Measurements from ENCODE around the gene ARPC2.

ARPC2 gene

DNA sequence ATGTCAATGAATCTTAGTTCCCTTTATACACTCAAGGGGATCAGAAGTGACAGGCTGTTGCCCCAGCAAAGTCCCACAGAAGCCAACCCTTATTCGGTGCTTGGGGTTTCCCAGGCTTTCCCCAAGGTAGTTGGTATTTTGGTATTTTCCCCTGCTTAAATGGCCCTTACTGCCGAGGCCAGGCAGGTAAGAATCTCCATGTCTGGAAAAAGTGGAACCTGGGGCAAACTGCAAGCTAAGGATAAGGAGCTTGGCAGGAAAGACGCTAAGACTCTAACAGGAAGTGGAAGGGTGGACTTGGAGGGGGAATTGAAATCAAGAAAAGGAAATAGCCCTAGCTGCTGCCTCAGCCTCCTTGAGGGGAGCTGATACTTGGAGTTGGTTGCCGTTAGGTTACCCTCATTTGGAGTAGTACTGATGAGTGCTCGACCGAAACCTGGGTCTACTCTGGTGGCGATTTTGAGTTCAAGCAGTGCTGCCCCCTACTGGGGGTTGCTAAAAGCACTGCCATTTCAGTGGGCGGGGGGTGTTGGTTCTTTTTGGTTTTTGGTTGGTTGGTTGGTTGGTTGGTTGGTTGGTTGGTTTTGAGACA is 40.5 kb downstream of the ARPC2 start:
- Histone ChIP-seq H4K20me1 (ENCODE audit: insufficient read depth) (no peaks in the 10 kb centered on the region), H3K9ac (no peak overlapping the region), H3K4me2 (no peak overlapping the region)

DNA sequence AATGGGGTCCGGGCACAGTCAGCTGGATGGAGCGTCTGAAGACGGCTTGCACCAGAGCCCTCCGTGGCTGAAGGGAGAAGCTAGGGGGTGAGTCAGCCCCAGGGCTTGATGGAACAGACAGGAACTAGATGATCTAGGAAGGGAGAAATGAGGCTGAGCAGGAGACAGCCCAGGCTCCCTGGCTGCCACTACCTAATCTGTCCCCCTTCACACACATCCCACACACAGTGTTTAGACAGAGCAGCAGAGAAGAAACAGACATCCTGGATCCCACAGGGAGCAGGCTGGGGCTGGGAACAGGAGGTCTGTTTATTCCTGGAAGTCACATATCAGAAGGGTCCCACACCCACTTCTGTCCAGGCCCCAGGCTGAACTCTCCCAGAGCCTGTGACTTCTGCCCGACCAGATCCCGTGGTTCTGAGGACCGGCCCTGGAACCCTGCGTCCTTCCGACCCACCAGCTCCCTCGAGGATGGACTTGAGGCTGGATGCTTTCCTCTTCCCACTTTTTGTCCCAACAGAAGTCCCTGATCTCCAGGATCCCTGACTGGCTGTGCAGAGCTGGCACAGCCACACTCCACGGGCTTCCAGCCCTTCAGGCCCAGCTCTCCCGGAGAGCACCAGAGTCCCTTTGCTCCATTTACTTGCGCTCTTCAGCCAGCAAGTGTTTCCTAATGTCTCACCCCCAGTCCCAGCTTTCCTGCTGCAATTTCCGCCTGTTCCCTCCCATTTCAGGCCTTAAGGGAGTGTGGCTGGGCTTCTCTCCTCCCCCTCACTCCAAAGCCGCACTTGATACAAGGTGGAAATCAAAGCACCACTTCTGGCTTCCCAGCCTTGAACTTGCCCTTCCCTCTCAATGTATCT is 42.3 kb downstream of the ARPC2 start:
- Histone ChIP-seq H3K4me2 (no peak overlapping the region), H3K9ac (no peak overlapping the region), H3K79me2 (ENCODE audit: insufficient read depth, low read depth) (no peaks in the 10 kb centered on the region)

More for the DNA sequence above, 40.5 kb downstream of the ARPC2 start:
- Histone ChIP-seq H3K27ac (peak overlapping the region; percentile 21; the same call in 1 of the 2 replicates), H3K79me2 (ENCODE audit: insufficient read depth, low read depth) (no peaks in the 10 kb centered on the region), H3K36me3 (ENCODE audit: insufficient read depth) (peaks cover 13% of the 10 kb centered on the region; the same call in 1 of the 2 replicates), H3K27me3 (ENCODE audit: insufficient read depth, low read depth) (no peaks in the 10 kb centered on the region), H3K4me1 (ENCODE audit: low read depth, poor library complexity, severe bottlenecking) (peaks cover 23% of the 10 kb centered on the region), H3K4me3 (IDR thresholded peaks at IDR 0.05; ENCODE audit: insufficient read depth, low read depth, low read length) (no peak overlapping the region), H2AFZ (ENCODE audit: low read depth) (no peak overlapping the region)
- peak; percentile 68 for TF ChIP-seq CTCF (conservative IDR thresholded peaks at IDR 0.05; ENCODE audit: low read depth, low read length)

DNA sequence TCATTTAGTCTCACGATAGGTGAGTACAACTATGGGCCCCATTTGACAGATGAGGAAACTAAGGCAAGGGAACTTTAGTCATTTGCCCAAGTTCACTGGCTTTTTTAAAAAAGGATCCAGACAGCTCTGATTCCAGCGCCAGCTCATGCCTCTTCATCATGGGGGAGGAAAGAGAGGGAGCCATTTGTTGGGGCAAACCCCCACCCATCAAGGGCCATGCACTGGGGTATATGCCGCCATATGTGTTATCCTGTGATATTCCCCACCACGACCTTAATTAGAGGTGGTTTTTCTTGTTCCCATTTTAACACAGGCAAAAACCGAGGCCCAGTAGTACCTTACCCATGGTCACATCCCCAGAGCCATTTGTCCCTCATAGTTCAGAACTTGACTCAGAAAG is 43.2 kb downstream of the ARPC2 start:
- Histone ChIP-seq H3K27ac (no peak overlapping the region), H3K4me2 (no peak overlapping the region)
- no peak for TF ChIP-seq CTCF (conservative IDR thresholded peaks at IDR 0.05; ENCODE audit: low read depth, low read length)

More for the DNA sequence above, 42.3 kb downstream of the ARPC2 start:
- Histone ChIP-seq H3K27ac (no peak overlapping the region), H4K20me1 (ENCODE audit: insufficient read depth) (no peaks in the 10 kb centered on the region), H3K4me1 (ENCODE audit: low read depth, poor library complexity, severe bottlenecking) (peaks cover 28% of the 10 kb centered on the region), H3K36me3 (ENCODE audit: insufficient read depth) (peaks cover 1% of the 10 kb centered on the region; the same call in 1 of the 2 replicates), H2AFZ (ENCODE audit: low read depth) (no peak overlapping the region), H3K27me3 (ENCODE audit: insufficient read depth, low read depth) (no peaks in the 10 kb centered on the region), H3K4me3 (IDR thresholded peaks at IDR 0.05; ENCODE audit: insufficient read depth, low read depth, low read length) (no peak overlapping the region)
- TF ChIP-seq CTCF (conservative IDR thresholded peaks at IDR 0.05; ENCODE audit: low read depth, low read length) = no peak

DNA sequence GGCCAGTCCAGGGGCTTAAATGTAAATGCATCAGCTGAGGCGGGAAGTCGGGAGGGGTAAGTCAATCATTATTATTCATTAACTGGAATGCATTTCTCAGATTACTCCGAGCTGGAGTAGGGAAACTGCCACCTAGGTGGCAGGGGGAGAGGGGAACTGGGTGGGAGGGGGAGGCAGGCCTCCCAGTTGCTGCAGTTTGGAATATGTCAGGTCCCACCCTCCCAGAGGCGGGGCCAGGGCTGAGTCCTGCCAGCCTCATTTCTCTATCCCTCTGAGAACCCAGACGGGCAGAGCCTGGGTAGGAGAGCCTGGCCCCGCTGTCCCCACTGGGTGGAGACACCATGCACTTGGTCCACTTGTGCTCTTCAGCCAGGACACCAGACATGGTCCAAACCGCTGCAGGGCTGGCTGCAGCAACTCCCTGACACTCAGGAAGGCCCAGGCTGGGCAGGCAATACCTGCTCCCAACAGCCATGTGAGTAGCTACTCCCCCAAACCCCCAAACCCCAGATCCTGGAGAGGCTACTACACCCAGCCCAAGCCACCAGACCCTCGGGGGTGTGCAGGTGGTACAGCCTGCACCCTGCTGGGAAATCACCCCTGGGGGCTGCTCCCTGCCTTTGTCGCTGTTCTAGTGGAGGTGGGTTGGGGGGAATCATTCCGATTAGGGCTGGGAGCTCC is 43.9 kb downstream of the ARPC2 start, which contains the start of gene GPBAR1:
GPBAR1 (plus strand) TSS at position 274 of the 681 bp plus-strand sequence. CDS start 1,710 bp downstream, outside the sequence.
- H3K4me3 ChIP-seq (IDR thresholded peaks at IDR 0.05; ENCODE audit: insufficient read depth, low read depth, low read length) = no peak within 1 kb of the TSS
- H2AFZ ChIP-seq (ENCODE audit: low read depth) = no peak within 1 kb of the TSS
- H3K27me3 ChIP-seq (ENCODE audit: insufficient read depth, low read depth) = no peaks in the 10 kb centered on the region
- H4K20me1 ChIP-seq (ENCODE audit: insufficient read depth) = no peaks in the 10 kb centered on the region
- no peaks in the 10 kb centered on the region for H3K79me2 ChIP-seq (ENCODE audit: insufficient read depth, low read depth)
- H3K9ac ChIP-seq = no peak within 1 kb of the TSS
- peaks cover 34% of the 10 kb centered on the region for H3K4me1 ChIP-seq (ENCODE audit: low read depth, poor library complexity, severe bottlenecking)
- no peaks in the 10 kb centered on the region for H3K36me3 ChIP-seq (ENCODE audit: insufficient read depth)
- TF ChIP-seq CTCF (conservative IDR thresholded peaks at IDR 0.05; ENCODE audit: low read depth, low read length) = no peak
- H3K27ac ChIP-seq = no peak within 1 kb of the TSS
- H3K4me2 ChIP-seq = no peak within 1 kb of the TSS

More for the DNA sequence above, 43.2 kb downstream of the ARPC2 start:
- H3K79me2 ChIP-seq (ENCODE audit: insufficient read depth, low read depth) = no peaks in the 10 kb centered on the region
- H3K9ac ChIP-seq = no peak overlapping the region
- H3K4me1 ChIP-seq (ENCODE audit: low read depth, poor library complexity, severe bottlenecking) = peaks cover 34% of the 10 kb centered on the region
- no peaks in the 10 kb centered on the region for H3K36me3 ChIP-seq (ENCODE audit: insufficient read depth)
- no peak overlapping the region for H2AFZ ChIP-seq (ENCODE audit: low read depth)
- H3K4me3 ChIP-seq (IDR thresholded peaks at IDR 0.05; ENCODE audit: insufficient read depth, low read depth, low read length) = no peak overlapping the region
- H3K27me3 ChIP-seq (ENCODE audit: insufficient read depth, low read depth) = no peaks in the 10 kb centered on the region
- H4K20me1 ChIP-seq (ENCODE audit: insufficient read depth) = no peaks in the 10 kb centered on the region
